ENCODE results near the gene EXOSC1. TPM values are rescaled to one million over a fixed set of nuclear protein-coding genes. Genes with fewer than 3 reads are reported as not detected.
A peak's percentile ranks its signal among the peaks of the same experiment; 100 is the strongest.
"Not testable (repeated sequence)": the region's sequence is repeated elsewhere in the genome, so short reads cannot be mapped to it uniquely, and the experiment has no call there.

Gene EXOSC1
- total RNA-seq, 1 donor from 2014 or later, result 40.3 TPM

DNA sequence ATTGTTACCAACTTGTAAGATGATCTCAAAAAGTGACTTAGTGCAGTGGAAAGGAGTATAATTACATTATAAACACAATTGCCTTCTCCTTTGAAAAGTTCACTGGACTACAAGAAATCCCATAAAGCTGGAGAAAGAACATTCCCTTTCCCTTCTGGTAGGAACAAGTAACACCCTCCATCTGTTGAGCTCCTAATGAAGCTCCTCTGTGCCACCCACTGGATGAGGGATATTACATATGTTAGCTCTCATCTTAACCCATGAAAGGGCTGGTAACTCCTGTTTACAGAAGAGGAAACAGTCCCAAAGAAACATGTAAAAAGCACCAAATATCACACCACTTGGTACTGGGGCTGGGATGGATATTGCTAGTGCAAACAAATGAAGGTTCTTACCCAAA lies 11.8 kb downstream of the EXOSC1 start:
- Mint-ChIP-seq H3K4me1 (peaks cover 4% of the 10 kb centered on the region), H3K36me3 (ENCODE audit: low read depth) (peaks cover 14% of the 10 kb centered on the region), H3K9me3 (no peaks in the 10 kb centered on the region), H3K27ac (ENCODE audit: unreplicated experiment) (no peak overlapping the region), H3K27me3 (ENCODE audit: low read depth) (no peaks in the 10 kb centered on the region), H3K4me3 (peak overlapping the region; percentile 15)
- DNase-seq (ENCODE audit: low read depth, low spot score), result no peak
- TF ChIP-seq, protein P1, sequence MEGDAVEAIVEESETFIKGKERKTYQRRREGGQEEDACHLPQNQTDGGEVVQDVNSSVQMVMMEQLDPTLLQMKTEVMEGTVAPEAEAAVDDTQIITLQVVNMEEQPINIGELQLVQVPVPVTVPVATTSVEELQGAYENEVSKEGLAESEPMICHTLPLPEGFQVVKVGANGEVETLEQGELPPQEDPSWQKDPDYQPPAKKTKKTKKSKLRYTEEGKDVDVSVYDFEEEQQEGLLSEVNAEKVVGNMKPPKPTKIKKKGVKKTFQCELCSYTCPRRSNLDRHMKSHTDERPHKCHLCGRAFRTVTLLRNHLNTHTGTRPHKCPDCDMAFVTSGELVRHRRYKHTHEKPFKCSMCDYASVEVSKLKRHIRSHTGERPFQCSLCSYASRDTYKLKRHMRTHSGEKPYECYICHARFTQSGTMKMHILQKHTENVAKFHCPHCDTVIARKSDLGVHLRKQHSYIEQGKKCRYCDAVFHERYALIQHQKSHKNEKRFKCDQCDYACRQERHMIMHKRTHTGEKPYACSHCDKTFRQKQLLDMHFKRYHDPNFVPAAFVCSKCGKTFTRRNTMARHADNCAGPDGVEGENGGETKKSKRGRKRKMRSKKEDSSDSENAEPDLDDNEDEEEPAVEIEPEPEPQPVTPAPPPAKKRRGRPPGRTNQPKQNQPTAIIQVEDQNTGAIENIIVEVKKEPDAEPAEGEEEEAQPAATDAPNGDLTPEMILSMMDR (conservative IDR thresholded peaks at IDR 0.05), result no peak

DNA sequence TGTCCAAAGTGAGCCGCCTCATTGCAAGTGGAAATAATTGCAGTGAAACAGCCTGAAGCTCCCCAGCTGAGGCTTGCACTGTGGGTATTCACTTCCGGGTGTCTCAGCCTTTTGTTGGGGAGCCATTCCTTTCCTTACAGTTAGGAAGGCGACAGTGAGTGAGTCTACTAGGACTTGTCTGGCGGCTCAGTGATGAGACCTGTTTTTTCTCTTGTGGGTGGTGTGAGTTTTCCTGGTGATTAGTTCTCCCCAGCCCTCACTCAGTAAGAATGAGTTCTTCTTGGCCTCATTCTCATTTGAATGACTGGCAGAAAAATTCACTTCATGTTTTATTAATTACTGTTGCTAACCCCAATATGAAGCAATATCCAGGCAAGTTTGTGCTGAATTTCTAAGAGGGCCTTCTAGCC lies 17.2 kb downstream of the EXOSC1 start:
- no peaks in the 10 kb centered on the region for H3K9me3 Mint-ChIP-seq
- peak overlapping the region; percentile 97 for H3K27ac Mint-ChIP-seq (ENCODE audit: unreplicated experiment)
- H3K4me3 Mint-ChIP-seq, result peak overlapping the region; percentile 88
- H3K27me3 Mint-ChIP-seq (ENCODE audit: low read depth), result no peaks in the 10 kb centered on the region
- peaks cover 30% of the 10 kb centered on the region for H3K4me1 Mint-ChIP-seq
- TF ChIP-seq, protein P1 (conservative IDR thresholded peaks at IDR 0.05), result no peak
- no peak for DNase-seq (ENCODE audit: low read depth, low spot score)
- peaks cover 16% of the 10 kb centered on the region for H3K36me3 Mint-ChIP-seq (ENCODE audit: low read depth)

DNA sequence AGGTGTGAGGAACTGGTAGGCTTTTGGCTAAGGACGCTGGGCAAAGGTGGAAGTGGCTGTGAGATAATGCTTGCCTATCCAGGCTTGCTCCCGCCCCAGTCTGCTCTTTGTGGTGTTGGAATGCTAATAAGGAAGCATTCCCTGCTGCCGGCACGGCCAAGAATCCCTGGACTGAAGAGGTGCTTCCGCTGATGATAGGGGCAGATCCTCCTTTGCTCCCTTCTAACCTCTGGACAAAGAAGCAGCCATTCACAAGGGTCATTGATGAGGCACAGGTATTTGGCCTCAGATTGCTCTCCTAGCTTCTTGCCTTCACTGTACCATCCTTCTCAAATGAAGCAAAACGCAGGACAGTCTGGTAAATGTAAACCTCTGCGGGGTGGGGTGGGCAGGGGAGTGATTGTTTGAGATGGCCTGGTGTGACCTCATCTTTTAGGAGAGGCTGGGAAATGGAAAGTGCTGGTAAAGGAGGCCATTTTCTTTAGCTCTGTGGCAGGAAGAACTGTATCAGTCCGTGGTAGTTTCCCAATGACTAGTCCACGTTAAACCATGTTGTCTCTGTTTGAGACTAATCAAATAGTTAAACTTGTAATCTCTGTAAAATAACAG lies 18.1 kb downstream of the EXOSC1 start:
- H3K4me1 Mint-ChIP-seq, result peaks cover 30% of the 10 kb centered on the region
- peaks cover 16% of the 10 kb centered on the region for H3K36me3 Mint-ChIP-seq (ENCODE audit: low read depth)
- H3K27me3 Mint-ChIP-seq (ENCODE audit: low read depth), result no peaks in the 10 kb centered on the region
- no peak for DNase-seq (ENCODE audit: low read depth, low spot score)
- H3K4me3 Mint-ChIP-seq, result peak overlapping the region; percentile 95
- TF ChIP-seq, protein P1 (conservative IDR thresholded peaks at IDR 0.05), result no peak
- no peaks in the 10 kb centered on the region for H3K9me3 Mint-ChIP-seq
- H3K27ac Mint-ChIP-seq (ENCODE audit: unreplicated experiment), result peak overlapping the region; percentile 94

DNA sequence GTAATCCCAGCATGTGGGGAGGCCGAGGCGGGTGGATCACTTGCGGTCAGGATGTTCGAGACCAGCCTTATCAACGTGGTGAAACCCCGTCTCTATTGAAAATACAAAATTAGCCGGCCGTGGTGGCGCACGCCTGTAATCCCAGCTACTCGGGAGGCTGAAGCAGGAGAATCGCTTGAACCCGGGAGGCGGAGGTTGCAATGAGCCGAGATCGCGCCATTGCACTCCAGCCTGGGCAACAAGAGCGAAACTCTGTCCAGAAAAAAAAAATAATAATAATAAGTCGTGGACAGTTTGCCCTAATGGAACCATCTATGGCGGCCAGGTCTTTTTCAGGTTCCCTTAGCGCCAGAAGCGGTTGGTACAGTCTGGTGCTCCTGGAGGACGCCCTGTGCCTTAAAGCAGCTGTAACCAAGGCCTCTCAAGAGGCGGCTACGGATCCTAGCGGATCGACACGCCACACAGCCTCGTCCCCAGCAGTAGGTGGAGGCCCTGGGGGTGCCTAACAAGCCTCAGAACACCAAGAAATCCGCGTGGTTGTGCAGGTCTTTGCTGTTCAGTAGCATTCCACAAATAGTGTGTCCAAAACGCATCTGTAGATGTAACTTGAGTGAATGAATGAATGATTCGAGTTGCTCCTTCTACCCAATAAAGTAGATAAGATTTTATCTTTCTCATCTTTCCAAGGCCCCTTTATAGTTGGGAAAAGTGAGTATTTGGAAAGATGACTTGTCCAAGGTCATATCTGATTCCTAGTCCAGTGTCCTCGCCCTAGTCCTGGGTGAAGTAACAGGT lies 18.8 kb downstream of the EXOSC1 start:
- H3K9me3 Mint-ChIP-seq, result no peaks in the 10 kb centered on the region
- peak overlapping the region; percentile 95 for H3K4me3 Mint-ChIP-seq
- no peak for DNase-seq (ENCODE audit: low read depth, low spot score)
- H3K4me1 Mint-ChIP-seq, result peaks cover 30% of the 10 kb centered on the region
- TF ChIP-seq, protein P1 (conservative IDR thresholded peaks at IDR 0.05), result no peak
- no peaks in the 10 kb centered on the region for H3K27me3 Mint-ChIP-seq (ENCODE audit: low read depth)
- H3K36me3 Mint-ChIP-seq (ENCODE audit: low read depth), result peaks cover 13% of the 10 kb centered on the region
- peak overlapping the region; percentile 94 for H3K27ac Mint-ChIP-seq (ENCODE audit: unreplicated experiment)

DNA sequence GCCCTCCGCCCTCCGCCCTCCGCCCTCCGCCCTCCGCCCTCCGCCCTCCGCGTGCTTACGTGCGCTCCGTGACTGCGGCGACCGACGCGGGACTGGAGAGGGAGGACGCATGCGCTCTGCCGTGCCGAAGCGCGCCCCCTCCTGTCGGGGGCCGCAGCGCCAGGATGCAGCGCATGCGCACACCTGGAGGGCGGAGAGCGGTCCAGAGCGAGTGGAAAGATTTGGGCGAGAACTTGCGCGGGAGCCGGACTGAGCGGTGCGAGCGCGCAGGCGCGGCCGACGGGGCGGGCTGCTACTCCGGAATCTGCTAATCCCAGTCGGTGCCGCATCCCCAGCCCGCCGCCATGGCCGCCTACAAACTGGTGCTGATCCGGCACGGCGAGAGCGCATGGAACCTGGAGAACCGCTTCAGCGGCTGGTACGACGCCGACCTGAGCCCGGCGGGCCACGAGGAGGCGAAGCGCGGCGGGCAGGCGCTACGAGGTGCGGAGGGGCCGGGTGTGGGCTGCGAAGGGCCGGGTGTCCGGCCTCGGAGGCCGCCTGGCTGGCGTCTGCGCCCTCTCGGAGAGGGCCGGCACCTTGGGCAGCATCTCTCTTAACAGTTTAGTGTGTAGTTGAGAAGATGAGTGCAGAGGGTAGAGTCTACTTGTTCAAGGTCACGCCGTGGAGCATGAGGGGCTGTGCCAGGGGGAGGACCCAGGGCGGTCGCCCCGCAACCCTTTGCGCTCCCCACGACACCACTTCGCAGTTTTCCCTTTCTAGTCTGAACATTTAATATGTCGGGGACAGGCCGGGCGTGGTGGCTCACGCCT lies 19.6 kb downstream of the EXOSC1 start, which contains the start of gene PGAM1:
Gene PGAM1 (plus strand): TSS at position 228 of the 812 bp plus-strand sequence. CDS start 117 bp downstream, at position 345.
- Mint-ChIP-seq H3K4me3 (peak within 1 kb of the TSS; percentile 95), H3K27me3 (ENCODE audit: low read depth) (no peaks in the 10 kb centered on the region), H3K27ac (ENCODE audit: unreplicated experiment) (peak within 1 kb of the TSS; percentile 94), H3K4me1 (peaks cover 30% of the 10 kb centered on the region), H3K36me3 (ENCODE audit: low read depth) (peaks cover 11% of the 10 kb centered on the region), H3K9me3 (no peaks in the 10 kb centered on the region)
- TF ChIP-seq, protein P1 (conservative IDR thresholded peaks at IDR 0.05), result peak; percentile 63
- DNase-seq (ENCODE audit: low read depth, low spot score), result peak; percentile 91

DNA sequence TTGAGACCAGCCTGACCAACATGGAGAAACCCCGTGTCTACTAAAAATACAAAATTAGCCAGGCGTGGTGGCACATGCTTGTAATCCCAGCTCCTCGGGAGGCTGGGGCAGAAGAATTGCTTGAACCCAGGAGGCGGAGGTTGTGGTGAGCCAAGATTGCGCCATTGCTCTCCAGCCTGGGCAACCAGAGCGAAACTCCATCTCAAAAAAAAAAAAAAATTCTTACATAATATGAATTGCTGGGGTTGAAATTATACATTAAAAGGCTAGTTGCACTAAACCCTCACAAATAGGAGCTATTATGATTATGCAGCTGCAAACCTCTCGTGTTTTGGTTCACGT lies 22.1 kb downstream of the EXOSC1 start:
- H3K9me3 Mint-ChIP-seq; DNase-seq (ENCODE audit: low read depth, low spot score); H3K27ac Mint-ChIP-seq (ENCODE audit: unreplicated experiment); H3K27me3 Mint-ChIP-seq (ENCODE audit: low read depth); H3K36me3 Mint-ChIP-seq (ENCODE audit: low read depth): not testable (repeated sequence)
- Mint-ChIP-seq H3K4me3 (peak overlapping the region; percentile 54), H3K4me1 (peaks cover 33% of the 10 kb centered on the region)
